OCI-LY7 (cell line): ENCODE measurements around the gene HSP90AB1. TPM values are rescaled to one million over a fixed set of nuclear protein-coding genes. Genes with fewer than 3 reads are reported as not detected.

Source experiments
- BruUV-seq: library from RNA; stranded (reverse); fragments of 400-500 nt; replicated peaks from 2 replicates; lab custom pipeline; 2021; lab: Mats Ljungman, UMichigan
- CTCF ChIA-PET: fragments of 300-600 bp; sonication (Branson Sonifier 250); formaldehyde crosslinking; loops from one replicate; lab custom pipeline; 2022; ENCODE audit warnings: antibody characterized with exemption; ENCODE audit not compliant: unreplicated experiment; lab: Charles Lee
- POLR2A ChIA-PET: fragments of 300-600 bp; sonication (Branson Sonifier 250); formaldehyde crosslinking; loops from one replicate; lab custom pipeline; 2022; ENCODE audit warnings: antibody characterized with exemption; lab: Charles Lee
- DNase-seq: peaks from one replicate; pipeline ENCODE4 v3.0.0-alpha.2; 2015; ENCODE audit warnings: low spot score
- H2AFZ ChIP-seq: fragments of 200-600 bp; sonication (generic), shearing (Covaris generic); 2 replicates; pipeline ENCODE4 v1.6.1; 2014; ENCODE audit warnings: mild to moderate bottlenecking, antibody characterized with exemption, low read length, moderate library complexity
- H3K27ac ChIP-seq: fragments of 200-600 bp; sonication (generic); 2 replicates; pipeline ENCODE4 v1.5.1; 2014; ENCODE audit warnings: mixed run types, low read depth, mild to moderate bottlenecking, moderate library complexity, low read length, inconsistent platforms; ENCODE audit not compliant: poor library complexity, severe bottlenecking
- H3K36me3 ChIP-seq: fragments of 200-600 bp; sonication (generic); 2 replicates; pipeline ENCODE4 v1.6.1; 2014; ENCODE audit warnings: mild to moderate bottlenecking, antibody characterized with exemption, low read length, moderate library complexity, mixed read lengths; ENCODE audit not compliant: insufficient read depth
- H3K4me1 ChIP-seq: fragments of 200-600 bp; sonication (generic); 2 replicates; pipeline ENCODE4 v1.5.1; 2014; ENCODE audit warnings: mild to moderate bottlenecking, low read length; ENCODE audit not compliant: insufficient read depth, poor library complexity, severe bottlenecking
- H3K4me2 ChIP-seq: fragments of 200-600 bp; sonication (generic); 2 replicates; pipeline ENCODE4 v1.6.1; 2014; ENCODE audit warnings: mild to moderate bottlenecking, low read length
- H3K4me3 ChIP-seq: fragments of 200-600 bp; sonication (generic); 2 replicates; pipeline ENCODE4 v1.5.1; 2014; ENCODE audit warnings: mild to moderate bottlenecking, low read depth, low read length; ENCODE audit not compliant: poor library complexity, severe bottlenecking
- H3K79me2 ChIP-seq: fragments of 200-600 bp; sonication (generic); 2 replicates; pipeline ENCODE4 v1.6.1; 2016; ENCODE audit warnings: low read depth, mild to moderate bottlenecking, low read length, moderate library complexity, mixed read lengths; ENCODE audit not compliant: insufficient read depth
- H3K9me2 ChIP-seq: fragments of 200-600 bp; sonication (generic); 2 replicates; pipeline ENCODE4 v1.6.1; 2016; ENCODE audit warnings: mild to moderate bottlenecking, low read length, mixed read lengths; ENCODE audit not compliant: insufficient read depth
- H3K9me3 ChIP-seq: fragments of 200-600 bp; sonication (generic); 2 replicates; pipeline ENCODE4 v1.6.1; 2014; ENCODE audit warnings: mild to moderate bottlenecking, mixed run types, low read length, mixed read lengths
- H4K20me1 ChIP-seq: fragments of 200-600 bp; sonication (generic); 2 replicates; pipeline ENCODE4 v1.6.1; 2014; ENCODE audit warnings: mild to moderate bottlenecking, antibody characterized with exemption, low read length, moderate library complexity, mixed read lengths; ENCODE audit not compliant: insufficient read depth
- CTCF ChIP-seq: fragments of 200-600 bp; sonication (generic); conservative IDR thresholded peaks from 2 replicates; pipeline ENCODE4 v1.5.1; 2014; ENCODE audit warnings: mild to moderate bottlenecking, antibody characterized with exemption, low read length, moderate library complexity, mixed read lengths
- EZH2phosphoT487 ChIP-seq: fragments of 200-600 bp; sonication (generic); IDR thresholded peaks from 2 replicates; pipeline ENCODE4 v1.6.1; 2018; ENCODE audit warnings: low read depth, borderline replicate concordance, mild to moderate bottlenecking, mixed run types, antibody characterized with exemption, low read length, moderate library complexity, mixed read lengths
- intact Hi-C: fragments of 100-400 bp; cut with micrococcal nuclease; formaldehyde crosslinking; loops from one replicate; pipeline ENCODE4 v1.10.0; 2022; ENCODE audit not compliant: unreplicated experiment
- total RNA-seq, 2 experiments: library from RNA; depleted of rRNA in 1 of 2; stranded (reverse); fragments of >200 nt in 1 of 2; shearing (Covaris generic) in 1 of 2; gene quantifications; 2 replicates each; pipeline ENCODE4 v1.2.3, GENCODE V29; 2014 to 2022

Gene HSP90AB1
- total RNA-seq, 2 experiments from 2014 or later: 911 to 1,282 TPM

- Histone ChIP-seq H3K27ac (peak overlapping the region; percentile 81), H3K4me1 (peaks cover 55% of the 10 kb centered on the region), H3K4me3 (peak overlapping the region; percentile 93), H4K20me1 (peaks cover 51% of the 10 kb centered on the region), H3K9me2 (no peaks in the 10 kb centered on the region), H3K9me3 (no peaks in the 10 kb centered on the region), H2AFZ (no peak overlapping the region), H3K4me2 (peak overlapping the region; percentile 98), H3K36me3 (peaks cover 73% of the 10 kb centered on the region), H3K79me2 (peaks cover 52% of the 10 kb centered on the region)
- TF ChIP-seq EZH2phosphoT487 (no peak), CTCF (no peak)
- ChIA-PET POLR2A (interaction anchor here (3.5 kb wide), 1 partner anchor 14 kb away, joined by 22 read pairs; no protein-coding TSS in a partner anchor), CTCF (interaction anchor here (1.0 kb wide), 1 partner anchor 77 kb away, joined by 3 read pairs; no protein-coding TSS in a partner anchor)
- BruUV-seq: no TSS peak
- intact Hi-C loops: no loop called here
- DNase-seq: no peak
Measured at GRCh38 chr6:44249082-44249748, 2.3 kb downstream of the HSP90AB1 start.

- H3K36me3 ChIP-seq: peaks cover 82% of the 10 kb centered on the region
- intact Hi-C loops: no loop called here
- BruUV-seq: TSS peak; percentile 68
- no peak overlapping the region for H2AFZ ChIP-seq
- peak overlapping the region; percentile 93 for H3K4me3 ChIP-seq
- H3K4me2 ChIP-seq: peak overlapping the region; percentile 98
- peaks cover 52% of the 10 kb centered on the region for H3K79me2 ChIP-seq
- TF ChIP-seq CTCF: no peak
- no peak for TF ChIP-seq EZH2phosphoT487
- no peaks in the 10 kb centered on the region for H3K9me2 ChIP-seq
- POLR2A ChIA-PET: interaction anchor here (0.6 to 1.0 kb wide), 2 partner anchors 25 to 29 kb away, joined by 3 read pairs; no protein-coding TSS in a partner anchor
- peaks cover 51% of the 10 kb centered on the region for H4K20me1 ChIP-seq
- CTCF ChIA-PET: no interaction called here
- no peaks in the 10 kb centered on the region for H3K9me3 ChIP-seq
- H3K4me1 ChIP-seq: peaks cover 65% of the 10 kb centered on the region
- DNase-seq: no peak
- no peak overlapping the region for H3K27ac ChIP-seq
Measured at GRCh38 chr6:44250067-44250717, 3.3 kb downstream of the HSP90AB1 start.
